CD4-positive, alpha-beta T cell (primary cell): Measurements from ENCODE around the gene ACER3. TPM values are rescaled to one million over a fixed set of nuclear protein-coding genes. Genes with fewer than 3 reads are reported as not detected.

Experiments
- ATAC-seq: fragments of 200-7000 bp; cut with Tn5 transposase; one replicate; pipeline ENCODE4 v1.10.0; 2022; ENCODE audit warnings: mild to moderate bottlenecking; ENCODE audit not compliant: poor library complexity
- CTCF ChIA-PET: fragments of 350-600 bp; sonication (Branson Sonifier 250); formaldehyde crosslinking; loops from one replicate; lab custom pipeline; 2021; ENCODE audit warnings: antibody characterized with exemption, inconsistent platforms; lab: Charles Lee
- POLR2A ChIA-PET: fragments of 350-600 bp; sonication (Branson Sonifier 250); formaldehyde crosslinking; loops from one replicate; lab custom pipeline; 2021; ENCODE audit warnings: antibody characterized with exemption, inconsistent platforms; lab: Charles Lee
- DNase-seq, 14 experiments: peaks; one replicate each; pipeline ENCODE4 v3.0.0-alpha.2; 2013 to 2020; ENCODE audit warnings: mixed read lengths in 2 of 14
- H3K27ac ChIP-seq, 2 donors: one replicate each; pipeline versions ENCODE4 v1.5.1 to v1.7.0; 2013; ENCODE audit warnings: low read length in 2 of 2, low read depth in 1 of 2, mild to moderate bottlenecking in 1 of 2
- H3K27me3 ChIP-seq, 2 experiments: 1 replicate in 1 of 2; 2 replicates in 1 of 2; pipeline versions ENCODE4 v1.6.1 to v1.7.0; 2013; ENCODE audit warnings: low read length in 2 of 2, control low read depth in 1 of 2, mild to moderate bottlenecking in 1 of 2, moderate library complexity in 1 of 2; ENCODE audit not compliant: insufficient read depth in 2 of 2, control insufficient read depth in 1 of 2
- H3K36me3 ChIP-seq: one replicate; pipeline ENCODE4 v1.6.1; 2013; ENCODE audit warnings: low read length, control low read depth; ENCODE audit not compliant: insufficient read depth
- H3K4me1 ChIP-seq: one replicate; pipeline ENCODE4 v1.6.1; 2013; ENCODE audit warnings: low read length, control low read depth; ENCODE audit not compliant: insufficient read depth
- H3K4me3 ChIP-seq: one replicate; pipeline ENCODE4 v1.5.1; 2013; ENCODE audit warnings: mild to moderate bottlenecking, low read length, moderate library complexity
- H3K9me3 ChIP-seq, 2 experiments: 1 replicate in 1 of 2; 2 replicates in 1 of 2; pipeline versions ENCODE4 v1.6.1 to v1.7.0; 2013; ENCODE audit warnings: low read length in 2 of 2, mild to moderate bottlenecking in 2 of 2, control low read depth in 1 of 2, moderate library complexity in 1 of 2; ENCODE audit not compliant: control insufficient read depth in 1 of 2, insufficient read depth in 1 of 2
- H3K27ac Mint-ChIP-seq: one replicate; pipeline ENCODE4 v1.8.0; 2020; ENCODE audit warnings: mixed read lengths
- H3K27me3 Mint-ChIP-seq: one replicate; pipeline ENCODE4 v1.8.0; 2021; ENCODE audit warnings: mixed read lengths
- H3K36me3 Mint-ChIP-seq: one replicate; pipeline ENCODE4 v1.8.0; 2021; ENCODE audit warnings: low read depth, mixed read lengths
- H3K4me1 Mint-ChIP-seq: one replicate; pipeline ENCODE4 v1.8.0; 2021; ENCODE audit warnings: low read depth, mixed read lengths
- H3K4me3 Mint-ChIP-seq: one replicate; pipeline ENCODE4 v1.8.0; 2020; ENCODE audit warnings: mild to moderate bottlenecking, mixed read lengths
- H3K9me3 Mint-ChIP-seq: one replicate; pipeline ENCODE4 v1.8.0; 2020; ENCODE audit warnings: mixed read lengths
- intact Hi-C, 2 experiments: fragments of 100-400 bp; cut with DNase I in 1 of 2; cut with micrococcal nuclease in 1 of 2; formaldehyde crosslinking; loops; one replicate each; pipeline versions ENCODE4 v1.15.1 to v1.9.0; 2023 to 2025; cut with DNase I, micrococcal nuclease
- total RNA-seq, 174 experiments: library from RNA in 2 of 174; stranded (reverse) in 2 of 174; gene quantifications; one replicate each; pipeline ENCODE4 v1.2.3 and lab custom pipeline; 2021 to 2026
- TF ChIP-seq, protein P1 (sequence below): fragments of 200-600 bp; IDR thresholded peaks from one replicate; pipeline ENCODE4 v1.8.0; 2022; ENCODE audit warnings: antibody characterized with exemption, mild to moderate bottlenecking

Gene ACER3
- total RNA-seq, 2 experiments from 2014 or later = 6.4 to 7.0 TPM

DNA sequence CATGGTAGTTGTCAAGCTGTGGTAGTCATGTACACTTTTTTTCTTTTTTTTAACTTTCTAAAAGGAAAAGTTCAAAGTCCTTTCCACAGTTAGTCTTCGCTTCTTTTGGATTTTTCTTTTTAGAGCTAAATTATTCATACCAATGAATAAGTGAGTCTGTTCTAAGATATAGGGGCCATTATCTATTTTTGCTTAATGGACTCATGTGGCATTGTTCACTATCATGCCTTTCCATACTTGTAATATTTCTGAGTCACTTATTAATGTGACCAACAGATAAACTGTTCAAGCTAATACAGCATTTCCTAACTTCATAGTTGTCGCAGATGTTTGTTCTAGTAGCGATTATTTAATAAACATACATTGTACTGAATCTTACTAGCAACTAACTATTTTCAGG is 165.5 kb downstream of the ACER3 start:
- H3K27ac Mint-ChIP-seq = no peak overlapping the region
- H3K27me3 Mint-ChIP-seq = peaks cover 28% of the 10 kb centered on the region
- peaks cover 0 to 20% of the 10 kb centered on the region in 2 experiments for H3K27me3 ChIP-seq
- no peak overlapping the region for H3K27ac ChIP-seq
- no peaks in the 10 kb centered on the region for H3K36me3 Mint-ChIP-seq
- CTCF ChIA-PET = no interaction called here
- H3K36me3 ChIP-seq = no peaks in the 10 kb centered on the region
- TF ChIP-seq, protein P1, sequence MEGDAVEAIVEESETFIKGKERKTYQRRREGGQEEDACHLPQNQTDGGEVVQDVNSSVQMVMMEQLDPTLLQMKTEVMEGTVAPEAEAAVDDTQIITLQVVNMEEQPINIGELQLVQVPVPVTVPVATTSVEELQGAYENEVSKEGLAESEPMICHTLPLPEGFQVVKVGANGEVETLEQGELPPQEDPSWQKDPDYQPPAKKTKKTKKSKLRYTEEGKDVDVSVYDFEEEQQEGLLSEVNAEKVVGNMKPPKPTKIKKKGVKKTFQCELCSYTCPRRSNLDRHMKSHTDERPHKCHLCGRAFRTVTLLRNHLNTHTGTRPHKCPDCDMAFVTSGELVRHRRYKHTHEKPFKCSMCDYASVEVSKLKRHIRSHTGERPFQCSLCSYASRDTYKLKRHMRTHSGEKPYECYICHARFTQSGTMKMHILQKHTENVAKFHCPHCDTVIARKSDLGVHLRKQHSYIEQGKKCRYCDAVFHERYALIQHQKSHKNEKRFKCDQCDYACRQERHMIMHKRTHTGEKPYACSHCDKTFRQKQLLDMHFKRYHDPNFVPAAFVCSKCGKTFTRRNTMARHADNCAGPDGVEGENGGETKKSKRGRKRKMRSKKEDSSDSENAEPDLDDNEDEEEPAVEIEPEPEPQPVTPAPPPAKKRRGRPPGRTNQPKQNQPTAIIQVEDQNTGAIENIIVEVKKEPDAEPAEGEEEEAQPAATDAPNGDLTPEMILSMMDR = no peak
- H3K9me3 Mint-ChIP-seq = no peaks in the 10 kb centered on the region
- intact Hi-C loops = no loop called here
- no peak for ATAC-seq
- H3K4me1 Mint-ChIP-seq = no peaks in the 10 kb centered on the region
- no peaks in the 10 kb centered on the region for H3K9me3 ChIP-seq
- H3K4me3 Mint-ChIP-seq = no peak overlapping the region
- H3K4me1 ChIP-seq = no peaks in the 10 kb centered on the region
- no peak overlapping the region for H3K4me3 ChIP-seq
- DNase-seq = no peak
- POLR2A ChIA-PET = no interaction called here

DNA sequence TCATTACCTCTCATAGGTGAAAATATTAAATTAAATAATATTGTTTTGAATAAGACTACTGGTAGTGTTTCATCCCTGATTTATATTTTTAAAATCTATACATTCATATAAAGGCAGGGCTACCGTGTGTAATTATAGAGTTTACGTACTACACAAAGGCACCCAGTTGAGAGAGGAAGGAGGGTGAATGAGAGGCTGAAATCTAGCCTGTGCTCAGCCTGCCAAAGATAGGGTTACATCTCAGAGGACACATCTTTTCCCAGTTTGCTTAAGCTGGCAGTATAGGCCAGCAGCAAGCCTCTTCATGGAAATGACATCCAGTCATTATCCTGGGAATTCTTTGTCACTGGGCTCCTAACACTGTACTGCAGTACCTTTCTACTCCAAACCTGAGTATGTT is 166.0 kb downstream of the ACER3 start:
- no peak overlapping the region for H3K27ac ChIP-seq
- H3K36me3 ChIP-seq = no peaks in the 10 kb centered on the region
- H3K27me3 ChIP-seq = peaks cover 0 to 20% of the 10 kb centered on the region in 2 experiments
- H3K9me3 ChIP-seq = no peaks in the 10 kb centered on the region
- H3K4me1 Mint-ChIP-seq = no peaks in the 10 kb centered on the region
- peaks cover 31% of the 10 kb centered on the region for H3K27me3 Mint-ChIP-seq
- no peak for DNase-seq
- no peak for ATAC-seq
- no peak overlapping the region for H3K27ac Mint-ChIP-seq
- no peaks in the 10 kb centered on the region for H3K9me3 Mint-ChIP-seq
- ChIA-PET CTCF (no interaction called here), POLR2A (no interaction called here)
- no peak overlapping the region for H3K4me3 Mint-ChIP-seq
- no peaks in the 10 kb centered on the region for H3K4me1 ChIP-seq
- intact Hi-C loops = no loop called here
- no peaks in the 10 kb centered on the region for H3K36me3 Mint-ChIP-seq
- no peak overlapping the region for H3K4me3 ChIP-seq
- TF ChIP-seq, protein P1 = no peak

DNA sequence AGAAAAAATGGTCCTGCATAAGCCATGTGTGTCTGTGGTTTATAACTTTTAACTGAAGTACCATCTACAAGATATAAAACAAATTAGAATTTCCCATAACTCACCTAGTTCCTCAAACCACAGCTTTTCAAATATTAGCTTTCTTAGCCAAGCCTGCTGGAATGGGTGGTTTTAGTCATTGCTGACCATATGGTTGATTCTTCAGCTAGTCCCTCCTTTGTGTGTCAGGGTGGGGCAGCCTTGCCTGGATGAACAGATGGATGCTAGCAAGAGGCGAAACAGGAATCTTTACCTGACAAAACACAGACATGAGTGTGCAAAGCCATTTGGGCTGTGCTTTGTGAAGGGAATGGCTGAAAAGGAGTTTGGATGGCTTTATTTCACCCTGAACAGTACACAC is 166.6 kb downstream of the ACER3 start:
- H3K27ac Mint-ChIP-seq = no peak overlapping the region
- Histone ChIP-seq H3K4me3 (no peak overlapping the region), H3K27ac (no peak overlapping the region), H3K4me1 (no peaks in the 10 kb centered on the region), H3K36me3 (no peaks in the 10 kb centered on the region), H3K27me3 (peaks cover 0 to 20% of the 10 kb centered on the region in 2 experiments), H3K9me3 (no peaks in the 10 kb centered on the region)
- CTCF ChIA-PET = no interaction called here
- no peaks in the 10 kb centered on the region for H3K36me3 Mint-ChIP-seq
- peaks cover 31% of the 10 kb centered on the region for H3K27me3 Mint-ChIP-seq
- DNase-seq (no peak), ATAC-seq (no peak)
- intact Hi-C loops = no loop called here
- POLR2A ChIA-PET = no interaction called here
- TF ChIP-seq, protein P1 = no peak
- H3K4me3 Mint-ChIP-seq = no peak overlapping the region
- H3K9me3 Mint-ChIP-seq = no peaks in the 10 kb centered on the region
- no peaks in the 10 kb centered on the region for H3K4me1 Mint-ChIP-seq
